HepG2 (cell line): ENCODE measurements around the gene VILL. TPM values are rescaled to one million over a fixed set of nuclear protein-coding genes. Genes with fewer than 3 reads are reported as not detected.

Experiments
- ADNP ChIP-seq: sonication (generic); formaldehyde crosslinking; IDR thresholded peaks from 2 replicates; pipeline ENCODE4 v1.4.0; 2020; ENCODE audit warnings: missing genetic modification reagents
- BRCA1 ChIP-seq: sonication (generic); formaldehyde crosslinking; IDR thresholded peaks from 2 replicates; pipeline ENCODE4 v1.4.0; 2020; ENCODE audit warnings: missing genetic modification reagents
- GPN1 ChIP-seq: sonication (generic); formaldehyde crosslinking; IDR thresholded peaks from 2 replicates; pipeline ENCODE4 v1.5.1; 2020; ENCODE audit warnings: missing genetic modification reagents, borderline replicate concordance
- KLF13 ChIP-seq: sonication (generic); formaldehyde crosslinking; IDR thresholded peaks from 2 replicates; pipeline ENCODE4 v1.4.0; 2020; ENCODE audit warnings: mild to moderate bottlenecking, missing genetic modification reagents
- KLF15 ChIP-seq: sonication (generic); formaldehyde crosslinking; IDR thresholded peaks from 2 replicates; pipeline ENCODE4 v1.8.1; 2023; ENCODE audit warnings: borderline replicate concordance, mild to moderate bottlenecking, inconsistent platforms, missing genetic modification reagents, mixed read lengths
- KLF16 ChIP-seq, 2 experiments: sonication (generic) in 1 of 2; formaldehyde crosslinking in 1 of 2; IDR thresholded peaks; 2 replicates each; pipeline versions ENCODE4 v1.6.1 to v1.8.0; 2016 to 2023; ENCODE audit warnings: missing genetic modification reagents in 2 of 2, missing compliant biosample characterization in 1 of 2
- NAIF1 ChIP-seq: sonication (generic); formaldehyde crosslinking; IDR thresholded peaks from 2 replicates; pipeline ENCODE4 v1.5.0; 2020; ENCODE audit warnings: mild to moderate bottlenecking, missing genetic modification reagents, borderline replicate concordance
- REST ChIP-seq, 2 experiments: IDR thresholded peaks; 2 replicates each; pipeline ENCODE4 v1.6.1; 2011 to 2012; ENCODE audit warnings: low read length in 2 of 2, borderline replicate concordance in 1 of 2, low read depth in 1 of 2, mild to moderate bottlenecking in 1 of 2, moderate library complexity in 1 of 2
- RFX5 ChIP-seq: IDR thresholded peaks from 2 replicates; pipeline ENCODE4 v1.6.1; 2011; ENCODE audit warnings: low read depth, low read length, improper control_type of control experiment
- THAP8 ChIP-seq: sonication (generic); formaldehyde crosslinking; IDR thresholded peaks from 2 replicates; pipeline ENCODE4 v1.5.1; 2020; ENCODE audit warnings: missing genetic modification reagents, mild to moderate bottlenecking, borderline replicate concordance
- ZNF253 ChIP-seq: sonication (generic); formaldehyde crosslinking; IDR thresholded peaks from 2 replicates; pipeline ENCODE4 v1.8.0; 2022; ENCODE audit warnings: mild to moderate bottlenecking, missing genetic modification reagents, borderline replicate concordance
- ZNF343 ChIP-seq: sonication (generic); formaldehyde crosslinking; IDR thresholded peaks from 2 replicates; pipeline ENCODE4 v1.4.0; 2020; ENCODE audit warnings: mild to moderate bottlenecking, missing genetic modification reagents
- ZNF362 ChIP-seq: sonication (generic); formaldehyde crosslinking; IDR thresholded peaks from 2 replicates; pipeline ENCODE4 v1.4.0; 2020; ENCODE audit warnings: missing genetic modification reagents, mild to moderate bottlenecking, borderline replicate concordance
- ZNF468 ChIP-seq: sonication (generic); formaldehyde crosslinking; IDR thresholded peaks from 2 replicates; pipeline ENCODE4 v1.8.0; 2022; ENCODE audit warnings: mild to moderate bottlenecking, moderate library complexity, missing genetic modification reagents
- ZNF644 ChIP-seq: IDR thresholded peaks from 2 replicates; pipeline ENCODE4 v1.6.1; 2016; ENCODE audit warnings: low read depth
- ZNF747 ChIP-seq: sonication (generic); formaldehyde crosslinking; IDR thresholded peaks from 2 replicates; pipeline ENCODE4 v1.8.1; 2023; ENCODE audit warnings: missing genetic modification reagents, mild to moderate bottlenecking, borderline replicate concordance
- ZNF776 ChIP-seq: sonication (generic); formaldehyde crosslinking; IDR thresholded peaks from 2 replicates; pipeline ENCODE4 v1.4.0; 2020; ENCODE audit warnings: mild to moderate bottlenecking, missing genetic modification reagents
- ZNF83 ChIP-seq: sonication (generic); formaldehyde crosslinking; IDR thresholded peaks from 2 replicates; pipeline ENCODE4 v1.4.0; 2020; ENCODE audit warnings: missing genetic modification reagents, mild to moderate bottlenecking, borderline replicate concordance
- polyA plus RNA-seq, 8 experiments: library from polyadenylated mRNA; depleted of rRNA in 3 of 8; stranded (reverse) in 7 of 8; unstranded in 1 of 8; fragments of >200 nt; fragmentation: Illumina TruSeq in 4 of 8; extraction: Trizol in 4 of 8; gene quantifications; 2 replicates each; pipeline versions ENCODE4 v1.2.1 to v1.2.3, GENCODE V29; 2011 to 2016; ENCODE audit warnings: low read depth in 4 of 8, missing spikeins in 1 of 8, mixed read lengths in 1 of 8; ENCODE audit not compliant: insufficient read depth in 1 of 8
- total RNA-seq, 5 experiments: library from RNA; depleted of rRNA; stranded (reverse); fragments of >200 nt; fragmentation: Illumina TruSeq; extraction: Trizol; gene quantifications; 2 replicates each; pipeline ENCODE4 v1.2.3, GENCODE V29; 2016; ENCODE audit warnings: low read depth in 1 of 5
- TF ChIP-seq, protein P1 (sequence below): sonication (generic); formaldehyde crosslinking; IDR thresholded peaks from 2 replicates; pipeline ENCODE4 v1.4.0; 2020; ENCODE audit warnings: missing genetic modification reagents; ENCODE audit errors: not compliant biosample characterization
- TF ChIP-seq, protein P2 (sequence below): sonication (generic); formaldehyde crosslinking; IDR thresholded peaks from 2 replicates; pipeline ENCODE4 v1.9.0; 2022; ENCODE audit warnings: low read depth, missing genetic modification reagents

VILL gene
- total and polyA plus RNA-seq, 2 of the 13 experiments (the other 11 are each of a cell fraction or from before 2014, with no cell fraction given), result 3.2 to 5.3 TPM

- TF ChIP-seq ZNF362 (CRISPR knock-in tag), result no peak; the same call in 1 of the 2 replicates
- TF ChIP-seq ZNF644 (CRISPR knock-in tag), result no peak
- TF ChIP-seq ZNF253, result no peak
- peak; percentile 52; the same call in 1 of the 2 replicates for TF ChIP-seq BRCA1 (CRISPR knock-in tag)
- TF ChIP-seq KLF15 (CRISPR knock-in tag), result no peak
- TF ChIP-seq GPN1 (CRISPR knock-in tag), result no peak
- TF ChIP-seq ADNP (CRISPR knock-in tag), result no peak
- TF ChIP-seq NAIF1 (CRISPR knock-in tag), result no peak
- TF ChIP-seq KLF13 (CRISPR knock-in tag), result no peak
- 0 out of 2 replicates have a peak, but pooled peaks have one; percentile 26 for TF ChIP-seq ZNF343 (CRISPR knock-in tag)
- TF ChIP-seq, protein P1, sequence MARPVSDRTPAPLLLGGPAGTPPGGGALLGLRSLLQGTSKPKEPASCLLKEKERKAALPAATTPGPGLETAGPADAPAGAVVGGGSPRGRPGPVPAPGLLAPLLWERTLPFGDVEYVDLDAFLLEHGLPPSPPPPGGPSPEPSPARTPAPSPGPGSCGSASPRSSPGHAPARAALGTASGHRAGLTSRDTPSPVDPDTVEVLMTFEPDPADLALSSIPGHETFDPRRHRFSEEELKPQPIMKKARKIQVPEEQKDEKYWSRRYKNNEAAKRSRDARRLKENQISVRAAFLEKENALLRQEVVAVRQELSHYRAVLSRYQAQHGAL (CRISPR knock-in tag), result no peak
- TF ChIP-seq ZNF83 (CRISPR knock-in tag), result peak; percentile 32; the same call in 1 of the 2 replicates
- TF ChIP-seq ZNF747 (CRISPR knock-in tag), result no peak
- TF ChIP-seq, protein P2, sequence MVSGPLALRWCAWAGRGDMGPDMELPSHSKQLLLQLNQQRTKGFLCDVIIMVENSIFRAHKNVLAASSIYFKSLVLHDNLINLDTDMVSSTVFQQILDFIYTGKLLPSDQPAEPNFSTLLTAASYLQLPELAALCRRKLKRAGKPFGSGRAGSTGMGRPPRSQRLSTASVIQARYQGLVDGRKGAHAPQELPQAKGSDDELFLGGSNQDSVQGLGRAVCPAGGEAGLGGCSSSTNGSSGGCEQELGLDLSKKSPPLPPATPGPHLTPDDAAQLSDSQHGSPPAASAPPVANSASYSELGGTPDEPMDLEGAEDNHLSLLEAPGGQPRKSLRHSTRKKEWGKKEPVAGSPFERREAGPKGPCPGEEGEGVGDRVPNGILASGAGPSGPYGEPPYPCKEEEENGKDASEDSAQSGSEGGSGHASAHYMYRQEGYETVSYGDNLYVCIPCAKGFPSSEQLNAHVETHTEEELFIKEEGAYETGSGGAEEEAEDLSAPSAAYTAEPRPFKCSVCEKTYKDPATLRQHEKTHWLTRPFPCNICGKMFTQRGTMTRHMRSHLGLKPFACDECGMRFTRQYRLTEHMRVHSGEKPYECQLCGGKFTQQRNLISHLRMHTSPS (CRISPR knock-in tag), result no peak
- TF ChIP-seq ZNF468 (CRISPR knock-in tag), result no peak
- TF ChIP-seq KLF16 (CRISPR knock-in tag; IDR thresholded peaks at IDR 0.05), result 0 out of 4 replicates have a peak, but pooled peaks of 1 of the 2 experiments have one; percentile 15
- TF ChIP-seq REST (IDR thresholded peaks at IDR 0.05; ENCODE audit: borderline replicate concordance in 1 of 2, low read depth in 1 of 2, low read length in 2 of 2), result peak in 1 of 2 experiments; percentile 3; a peak in 1 of 4 replicates
- no peak for TF ChIP-seq ZNF776
- no peak for TF ChIP-seq THAP8
- no peak for TF ChIP-seq RFX5
Measured at GRCh38 chr3:38005076-38006020, 14.8 kb downstream of the VILL start (continued).
